ENCODE data around the gene ANKRD27.
"Not testable (repeated sequence)": the region's sequence is repeated elsewhere in the genome, so short reads cannot be mapped to it uniquely, and the experiment has no call there.

Gene ANKRD27

DNA sequence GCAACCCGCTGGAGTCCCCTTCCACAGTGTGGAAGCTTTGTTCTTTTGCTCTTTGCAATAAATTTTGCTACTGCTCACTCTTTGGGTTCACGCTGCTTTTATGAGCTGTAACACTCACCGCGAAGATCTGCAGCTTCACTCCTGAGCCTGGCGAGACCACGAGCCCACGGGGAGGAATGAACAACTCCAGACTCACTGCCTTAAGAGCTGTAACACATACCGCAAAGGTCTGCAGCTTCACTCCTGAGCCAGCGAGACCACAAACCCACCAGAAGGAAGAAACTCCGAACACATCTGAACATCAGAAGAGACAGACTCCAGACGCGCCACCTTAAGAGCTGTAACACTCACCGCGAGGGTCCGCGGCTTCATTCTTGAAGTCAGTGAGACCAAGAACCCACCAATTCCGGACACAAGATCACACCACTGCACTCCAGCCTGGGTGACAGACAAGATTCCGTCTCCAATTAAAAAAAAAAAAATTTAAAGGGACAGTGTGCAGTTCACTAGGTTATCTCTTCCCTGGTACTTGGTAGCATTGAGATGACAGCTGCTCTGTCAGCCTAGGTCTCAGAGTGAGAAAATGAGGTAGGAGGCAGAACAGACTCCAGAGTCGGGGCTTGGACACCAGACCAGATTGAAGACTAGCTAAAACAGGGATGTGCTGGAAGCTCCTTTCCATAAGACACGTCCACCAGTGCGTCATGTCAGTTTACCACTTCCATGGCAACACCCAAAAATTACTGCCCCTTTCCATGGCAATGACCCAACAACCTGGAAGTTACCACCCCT, 102.1 kb downstream of the ANKRD27 start:
- POLR2A ChIA-PET; H3K36me3 ChIP-seq (ENCODE audit: control insufficient read depth in 2 of 2, insufficient read depth in 1 of 2, low read length in 2 of 2); H3K27ac ChIP-seq (ENCODE audit: extremely low read depth, low read depth, low read length); H3K4me3 ChIP-seq (ENCODE audit: low read depth, low read length); H3K4me1 ChIP-seq (ENCODE audit: control insufficient read depth, insufficient read depth, low read length); H3K9me3 ChIP-seq (ENCODE audit: control insufficient read depth, insufficient read depth, low read depth, low read length): not testable (repeated sequence)
- CTCF ChIA-PET, result interaction anchor here (0.6 to 4.2 kb wide), 8 partner anchors 25 to 1901 kb away, joined by 3 to 46 read pairs (median 4); no protein-coding TSS in a partner anchor

DNA sequence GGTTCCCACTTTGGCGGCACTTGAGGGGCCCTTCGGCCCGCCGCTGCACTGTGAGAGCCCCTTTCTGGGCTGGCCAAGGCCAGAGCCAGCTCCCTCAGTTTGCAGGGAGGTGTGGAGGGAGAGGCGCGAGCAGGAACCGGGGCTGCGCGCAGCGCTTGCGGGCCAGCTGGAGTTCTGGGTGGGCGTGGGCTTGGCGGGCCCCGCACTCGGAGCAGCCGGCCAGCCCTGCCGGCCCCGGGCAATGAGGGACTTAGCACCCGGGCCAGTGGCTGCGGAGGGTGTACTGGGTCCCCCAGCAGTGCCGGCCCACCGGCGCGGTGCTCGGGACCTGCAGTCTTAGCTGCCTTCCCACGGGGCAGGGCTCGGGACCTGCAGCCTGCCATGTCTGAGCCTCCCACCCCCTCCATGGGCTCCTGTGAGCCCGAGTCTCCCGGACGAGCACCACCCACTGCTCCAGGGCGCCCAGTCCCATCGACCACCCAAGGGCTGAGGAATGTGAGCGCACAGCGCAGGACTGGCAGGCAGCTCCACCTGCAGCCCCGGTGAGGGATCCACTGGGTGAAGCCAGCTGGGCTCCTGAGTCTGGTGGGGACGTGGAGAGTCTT, 103.4 kb downstream of the ANKRD27 start:
- CTCF ChIA-PET, result interaction anchor here (1.1 to 4.2 kb wide), 4 partner anchors 11 to 334 kb away, joined by 3 to 60 read pairs (median 24); no protein-coding TSS in a partner anchor
- H3K9me3 ChIP-seq (ENCODE audit: control insufficient read depth, insufficient read depth, low read depth, low read length); POLR2A ChIA-PET; H3K4me1 ChIP-seq (ENCODE audit: control insufficient read depth, insufficient read depth, low read length); H3K36me3 ChIP-seq (ENCODE audit: control insufficient read depth in 2 of 2, insufficient read depth in 1 of 2, low read length in 2 of 2); H3K27ac ChIP-seq (ENCODE audit: extremely low read depth, low read depth, low read length); H3K4me3 ChIP-seq (ENCODE audit: low read depth, low read length): not testable (repeated sequence)

DNA sequence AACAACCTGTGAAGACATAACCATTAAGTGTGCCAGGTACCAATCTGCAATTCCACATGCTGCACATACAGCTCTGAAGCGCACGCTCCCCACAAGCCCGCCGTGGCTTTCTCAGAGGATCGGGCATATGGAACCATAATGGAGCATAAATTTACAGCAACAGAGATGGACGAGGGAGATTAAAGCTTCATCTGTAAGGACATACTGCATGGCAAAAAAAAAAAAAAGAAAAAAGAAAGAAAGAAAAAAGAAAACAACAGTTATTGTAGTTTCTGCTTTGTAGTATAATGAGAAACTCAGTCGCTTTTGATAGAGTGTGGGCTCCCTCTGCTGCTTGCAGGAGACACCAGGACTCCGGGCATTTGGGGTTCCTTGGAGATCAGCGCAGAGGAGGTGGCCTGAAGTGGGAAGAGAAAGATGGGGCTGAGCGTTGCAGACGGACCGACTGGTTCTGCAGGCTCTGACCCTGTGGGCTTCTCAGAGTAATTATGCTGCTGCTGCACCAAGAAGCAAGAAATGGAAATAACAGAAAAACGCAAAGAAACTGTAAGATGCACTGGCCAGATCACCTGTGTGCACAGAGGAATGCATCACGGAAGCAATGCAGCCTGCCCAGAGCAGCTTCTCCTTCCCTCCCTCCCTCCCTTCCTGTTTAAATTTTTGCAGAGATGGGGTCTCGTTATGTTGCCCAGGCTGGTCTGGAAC, 104.7 kb downstream of the ANKRD27 start:
- peaks cover 2% of the 10 kb centered on the region; the same call in 1 of the 2 replicates for H3K4me1 ChIP-seq (ENCODE audit: control insufficient read depth, insufficient read depth, low read length)
- H3K36me3 ChIP-seq (ENCODE audit: control insufficient read depth in 2 of 2, insufficient read depth in 1 of 2, low read length in 2 of 2), result no peaks in the 10 kb centered on the region; a peak in 1 of 3 replicates
- no peaks in the 10 kb centered on the region for H3K9me3 ChIP-seq (ENCODE audit: control insufficient read depth, insufficient read depth, low read depth, low read length)
- ChIA-PET CTCF (interaction anchor here (0.5 to 4.2 kb wide), 45 partner anchors 9 to 1887 kb away, joined by 3 to 60 read pairs (median 4); partner anchors contain the start of gene PDCD5), POLR2A (interaction anchor here (0.7 kb wide), 2 partner anchors 9 to 183 kb away, joined by 3 read pairs; no protein-coding TSS in a partner anchor)
- H3K4me3 ChIP-seq (ENCODE audit: low read depth, low read length), result no peak overlapping the region
- no peak overlapping the region for H3K27ac ChIP-seq (ENCODE audit: extremely low read depth, low read depth, low read length)
- no peak for TF ChIP-seq ZNF692 (tag by site-specific recombination; IDR thresholded peaks at IDR 0.05)
- no peak for TF ChIP-seq ZNF513 (tag by site-specific recombination; IDR thresholded peaks at IDR 0.05)
- TF ChIP-seq ZNF843 (tag by site-specific recombination; IDR thresholded peaks at IDR 0.05), result no peak
- 0 out of 2 replicates have a peak, but pooled peaks have one; percentile 27 for TF ChIP-seq ZNF600 (tag by site-specific recombination; IDR thresholded peaks at IDR 0.05)
- peak; percentile 100 for TF ChIP-seq ZNF654 (tag by site-specific recombination; IDR thresholded peaks at IDR 0.05; ENCODE audit: low read depth)
- peak; percentile 73; the same call in 1 of the 2 replicates for TF ChIP-seq SCRT1 (tag by site-specific recombination; IDR thresholded peaks at IDR 0.05; ENCODE audit: borderline replicate concordance)
- no peak for TF ChIP-seq TRIM28 (IDR thresholded peaks at IDR 0.05; ENCODE audit: borderline replicate concordance, low read length)
- no peak for TF ChIP-seq ZNF530 (tag by site-specific recombination; IDR thresholded peaks at IDR 0.05; ENCODE audit: low read depth)
- no peak for TF ChIP-seq ZNF391 (tag by site-specific recombination; IDR thresholded peaks at IDR 0.05; ENCODE audit: borderline replicate concordance, low read depth)
- TF ChIP-seq ZNF214 (tag by site-specific recombination; IDR thresholded peaks at IDR 0.05; ENCODE audit: borderline replicate concordance), result no peak
- TF ChIP-seq ZNF169 (tag by site-specific recombination; IDR thresholded peaks at IDR 0.05), result no peak
- TF ChIP-seq ZBTB8A (tag by site-specific recombination; IDR thresholded peaks at IDR 0.05), result no peak
- TF ChIP-seq ZNF777 (tag by site-specific recombination; IDR thresholded peaks at IDR 0.05; ENCODE audit: borderline replicate concordance), result no peak
- no peak for TF ChIP-seq ZSCAN18 (tag by site-specific recombination; IDR thresholded peaks at IDR 0.05)
- no peak for TF ChIP-seq MYNN (tag by site-specific recombination; IDR thresholded peaks at IDR 0.05; ENCODE audit: borderline replicate concordance)
- no peak for TF ChIP-seq ZNF174 (tag by site-specific recombination; IDR thresholded peaks at IDR 0.05)
- 0 out of 2 replicates have a peak, but pooled peaks have one; percentile 19 for TF ChIP-seq GLIS1 (tag by site-specific recombination; IDR thresholded peaks at IDR 0.05)
- no peak for TF ChIP-seq YY2 (tag by site-specific recombination; IDR thresholded peaks at IDR 0.05)
- no peak for TF ChIP-seq ZFP37 (tag by site-specific recombination; IDR thresholded peaks at IDR 0.05)
- TF ChIP-seq ZNF571 (tag by site-specific recombination; IDR thresholded peaks at IDR 0.05), result no peak
- peak; percentile 73 for TF ChIP-seq ZBTB17 (tag by site-specific recombination; IDR thresholded peaks at IDR 0.05)
- no peak for TF ChIP-seq ZFP3 (tag by site-specific recombination; IDR thresholded peaks at IDR 0.05; ENCODE audit: low read depth)
- TF ChIP-seq CTCF (tag by site-specific recombination; IDR thresholded peaks at IDR 0.05), result peak; percentile 98

Measured in HEK293 (cell line).